Activated naive CD8-positive, alpha-beta T cell treated with anti-CD3 and anti-CD28 coated beads for 36 hours (primary cell): ENCODE results near the gene CYP3A4. TPM values are rescaled to one million over a fixed set of nuclear protein-coding genes. Genes with fewer than 3 reads are reported as not detected.
"Not testable (repeated sequence)": the region's sequence is repeated elsewhere in the genome, so short reads cannot be mapped to it uniquely, and the experiment has no call there.

Experiments used
- DNase-seq: peaks from one replicate; pipeline ENCODE4 v3.0.0; 2021
- H3K27ac Mint-ChIP-seq: one replicate; pipeline ENCODE4 v1.8.0; 2022; ENCODE audit warnings: mild to moderate bottlenecking, moderate library complexity, mixed read lengths
- H3K27me3 Mint-ChIP-seq: one replicate; pipeline ENCODE4 v1.8.0; 2022; ENCODE audit warnings: mild to moderate bottlenecking, mixed read lengths
- H3K36me3 Mint-ChIP-seq: one replicate; pipeline ENCODE4 v1.8.0; 2021; ENCODE audit warnings: mild to moderate bottlenecking, mixed read lengths
- H3K4me1 Mint-ChIP-seq: one replicate; pipeline ENCODE4 v1.8.0; 2021; ENCODE audit warnings: mixed read lengths
- H3K4me3 Mint-ChIP-seq: one replicate; pipeline ENCODE4 v1.8.0; 2022; ENCODE audit warnings: mild to moderate bottlenecking, moderate library complexity, mixed read lengths
- H3K9me3 Mint-ChIP-seq: one replicate; pipeline ENCODE4 v1.8.0; 2022; ENCODE audit warnings: mixed read lengths
- total RNA-seq, 2 experiments: library from RNA; stranded (reverse); gene quantifications; one replicate each; pipeline ENCODE4 v1.2.3, GENCODE V29; 2021

CYP3A4 gene
- total RNA-seq, 2 experiments from 2014 or later = not detected

- peaks cover 38% of the 10 kb centered on the region for H3K27me3 Mint-ChIP-seq
- no peak overlapping the region for H3K27ac Mint-ChIP-seq
- H3K4me1 Mint-ChIP-seq = peaks cover 8% of the 10 kb centered on the region
- H3K9me3 Mint-ChIP-seq = no peaks in the 10 kb centered on the region
- DNase-seq = no peak
- no peak overlapping the region for H3K4me3 Mint-ChIP-seq
- H3K36me3 Mint-ChIP-seq = no peaks in the 10 kb centered on the region
These were observed 1.7 kb downstream of the CYP3A4 start for GRCh38 chr7:99782012-99782953.

GRCh38 chr7:99780588-99780987 is 3.4 kb downstream of the CYP3A4 start:
- Mint-ChIP-seq H3K4me3 (no peak overlapping the region), H3K27me3 (peaks cover 50% of the 10 kb centered on the region), H3K27ac (no peak overlapping the region), H3K4me1 (peaks cover 8% of the 10 kb centered on the region), H3K9me3 (no peaks in the 10 kb centered on the region), H3K36me3 (no peaks in the 10 kb centered on the region)
- DNase-seq = no peak

- H3K4me3 Mint-ChIP-seq = no peak overlapping the region
- H3K9me3 Mint-ChIP-seq = no peaks in the 10 kb centered on the region
- peaks cover 51% of the 10 kb centered on the region for H3K27me3 Mint-ChIP-seq
- no peaks in the 10 kb centered on the region for H3K36me3 Mint-ChIP-seq
- H3K27ac Mint-ChIP-seq = no peak overlapping the region
- no peak for DNase-seq
- H3K4me1 Mint-ChIP-seq = peaks cover 8% of the 10 kb centered on the region
These were observed 4.0 kb downstream of the CYP3A4 start for GRCh38 chr7:99779949-99780348.

- H3K27me3 Mint-ChIP-seq = peaks cover 51% of the 10 kb centered on the region
- no peaks in the 10 kb centered on the region for H3K36me3 Mint-ChIP-seq
These were observed 5.1 kb downstream of the CYP3A4 start for GRCh38 chr7:99778880-99779279.

GRCh38 chr7:99773395-99773794 is 10.6 kb downstream of the CYP3A4 start:
- peaks cover 73% of the 10 kb centered on the region for H3K27me3 Mint-ChIP-seq
- not testable (repeated sequence) for H3K27ac Mint-ChIP-seq, H3K4me1 Mint-ChIP-seq, DNase-seq, H3K36me3 Mint-ChIP-seq, H3K9me3 Mint-ChIP-seq, H3K4me3 Mint-ChIP-seq

More at GRCh38 chr7:99778880-99779279, 5.1 kb downstream of the CYP3A4 start:
- H3K4me3 Mint-ChIP-seq = no peak overlapping the region
- H3K27ac Mint-ChIP-seq = no peak overlapping the region
- peaks cover 5% of the 10 kb centered on the region for H3K9me3 Mint-ChIP-seq
- no peak for DNase-seq
- peaks cover 8% of the 10 kb centered on the region for H3K4me1 Mint-ChIP-seq

GRCh38 chr7:99772565-99772964 is 11.4 kb downstream of the CYP3A4 start:
- Mint-ChIP-seq H3K27me3 (peaks cover 68% of the 10 kb centered on the region), H3K36me3 (no peaks in the 10 kb centered on the region), H3K27ac (no peak overlapping the region), H3K9me3 (peaks cover 5% of the 10 kb centered on the region), H3K4me3 (no peak overlapping the region), H3K4me1 (peaks cover 13% of the 10 kb centered on the region)
- DNase-seq = no peak

GRCh38 chr7:99769494-99769893 is 14.5 kb downstream of the CYP3A4 start:
- H3K4me3 Mint-ChIP-seq, H3K27ac Mint-ChIP-seq, H3K9me3 Mint-ChIP-seq, DNase-seq, H3K36me3 Mint-ChIP-seq: not testable (repeated sequence)
- H3K4me1 Mint-ChIP-seq = peaks cover 17% of the 10 kb centered on the region
- H3K27me3 Mint-ChIP-seq = peaks cover 42% of the 10 kb centered on the region

GRCh38 chr7:99768471-99768870 is 15.5 kb downstream of the CYP3A4 start:
- no peaks in the 10 kb centered on the region for H3K9me3 Mint-ChIP-seq
- peaks cover 37% of the 10 kb centered on the region for H3K27me3 Mint-ChIP-seq
- H3K27ac Mint-ChIP-seq = no peak overlapping the region
- H3K4me3 Mint-ChIP-seq = no peak overlapping the region
- DNase-seq = no peak
- H3K4me1 Mint-ChIP-seq = peaks cover 17% of the 10 kb centered on the region
- no peaks in the 10 kb centered on the region for H3K36me3 Mint-ChIP-seq

GRCh38 chr7:99767662-99768061 is 16.3 kb downstream of the CYP3A4 start:
- Mint-ChIP-seq H3K36me3 (no peaks in the 10 kb centered on the region), H3K27ac (no peak overlapping the region), H3K9me3 (no peaks in the 10 kb centered on the region), H3K27me3 (peaks cover 33% of the 10 kb centered on the region), H3K4me3 (no peak overlapping the region), H3K4me1 (peaks cover 14% of the 10 kb centered on the region)
- no peak for DNase-seq

GRCh38 chr7:99766484-99767099 is 17.4 kb downstream of the CYP3A4 start:
- Mint-ChIP-seq H3K4me3 (no peak overlapping the region), H3K27me3 (peaks cover 26% of the 10 kb centered on the region), H3K36me3 (no peaks in the 10 kb centered on the region), H3K4me1 (peaks cover 14% of the 10 kb centered on the region), H3K27ac (no peak overlapping the region), H3K9me3 (no peaks in the 10 kb centered on the region)
- DNase-seq = no peak

GRCh38 chr7:99764478-99764877 is 19.5 kb downstream of the CYP3A4 start:
- H3K4me3 Mint-ChIP-seq = no peak overlapping the region
- DNase-seq = no peak
- peaks cover 10% of the 10 kb centered on the region for H3K27me3 Mint-ChIP-seq
- no peak overlapping the region for H3K27ac Mint-ChIP-seq
- H3K4me1 Mint-ChIP-seq = peaks cover 14% of the 10 kb centered on the region
- H3K36me3 Mint-ChIP-seq = no peaks in the 10 kb centered on the region
- H3K9me3 Mint-ChIP-seq = no peaks in the 10 kb centered on the region

- no peaks in the 10 kb centered on the region for H3K9me3 Mint-ChIP-seq
- peak overlapping the region; percentile 8 for H3K27ac Mint-ChIP-seq
- H3K27me3 Mint-ChIP-seq = no peaks in the 10 kb centered on the region
- DNase-seq = no peak
- no peaks in the 10 kb centered on the region for H3K36me3 Mint-ChIP-seq
- peaks cover 7% of the 10 kb centered on the region for H3K4me1 Mint-ChIP-seq
- no peak overlapping the region for H3K4me3 Mint-ChIP-seq
These were observed 21.2 kb downstream of the CYP3A4 start for GRCh38 chr7:99762680-99763327.

GRCh38 chr7:99755085-99755484 is 28.9 kb downstream of the CYP3A4 start:
- no peak overlapping the region for H3K4me3 Mint-ChIP-seq
- no peaks in the 10 kb centered on the region for H3K4me1 Mint-ChIP-seq
- DNase-seq = no peak
- no peak overlapping the region for H3K27ac Mint-ChIP-seq
- peaks cover 2% of the 10 kb centered on the region for H3K27me3 Mint-ChIP-seq
- H3K36me3 Mint-ChIP-seq = no peaks in the 10 kb centered on the region
- no peaks in the 10 kb centered on the region for H3K9me3 Mint-ChIP-seq

- H3K27ac Mint-ChIP-seq = no peak overlapping the region
- no peak for DNase-seq
- no peaks in the 10 kb centered on the region for H3K4me1 Mint-ChIP-seq
- no peaks in the 10 kb centered on the region for H3K36me3 Mint-ChIP-seq
- H3K27me3 Mint-ChIP-seq = peaks cover 4% of the 10 kb centered on the region
- H3K4me3 Mint-ChIP-seq = no peak overlapping the region
- H3K9me3 Mint-ChIP-seq = no peaks in the 10 kb centered on the region
These were observed 31.6 kb downstream of the CYP3A4 start for GRCh38 chr7:99752356-99752755.

- not testable (repeated sequence) for H3K9me3 Mint-ChIP-seq, H3K27ac Mint-ChIP-seq, H3K27me3 Mint-ChIP-seq, H3K4me1 Mint-ChIP-seq, H3K36me3 Mint-ChIP-seq, DNase-seq, H3K4me3 Mint-ChIP-seq
These were observed 32.5 kb downstream of the CYP3A4 start for GRCh38 chr7:99751322-99752052.
